Body of pancreas (tissue), 4 donors: ENCODE data around the gene SLC13A4. TPM values are rescaled to one million over a fixed set of nuclear protein-coding genes. Genes with fewer than 3 reads are reported as not detected.

Experiments
- ATAC-seq: fragments of 150-250 bp; one replicate; pipeline ENCODE4 v1.9.1; 2016
- DNase-seq, 4 donors: peaks; one replicate each; pipeline ENCODE4 v3.0.0-alpha.2; 2019
- H3K27ac ChIP-seq, 4 donors: fragments of 200-600 bp; sonication (generic); 1 replicate in 3 of 4; 2 replicates in 1 of 4; pipeline versions ENCODE4 v1.5.1 to v1.6.1; 2016 to 2019; ENCODE audit warnings: mild to moderate bottlenecking in 1 of 4, mixed read lengths in 1 of 4, moderate library complexity in 1 of 4
- H3K27me3 ChIP-seq, 2 donors: fragments of 200-600 bp; sonication (generic); one replicate each; pipeline ENCODE4 v1.6.0; 2016; ENCODE audit warnings: mild to moderate bottlenecking in 1 of 2
- H3K36me3 ChIP-seq, 2 donors: fragments of 200-600 bp; sonication (generic); replicated peaks in 1 of 2; 2 replicates each; pipeline ENCODE4 v1.5.1; 2016; ENCODE audit warnings: low read depth in 2 of 2; ENCODE audit not compliant: insufficient read depth in 1 of 2
- H3K4me1 ChIP-seq: fragments of 200-600 bp; sonication (generic); one replicate; pipeline ENCODE4 v1.6.0; 2016
- H3K4me3 ChIP-seq, 2 donors: fragments of 200-600 bp; sonication (generic); 1 replicate in 1 of 2; 2 replicates in 1 of 2; pipeline ENCODE4 v1.5.1; 2016 to 2019
- H3K9me3 ChIP-seq, 3 donors: fragments of 200-600 bp; sonication (generic); 1 replicate in 2 of 3; 2 replicates in 1 of 3; pipeline ENCODE4 v1.5.1; 2016
- CTCF ChIP-seq, 7 experiments: fragments of 450-650 bp in 4 of 7; fragments of 200-600 bp in 3 of 7; sonication (generic) in 3 of 7; IDR thresholded peaks; one replicate each; pipeline ENCODE4 v1.5.1; 2016 to 2019; ENCODE audit warnings: antibody characterized with exemption in 7 of 7
- POLR2A ChIP-seq, 3 donors: fragments of 450-650 bp; IDR thresholded peaks; one replicate each; pipeline ENCODE4 v1.6.1; 2016; ENCODE audit warnings: antibody characterized with exemption in 3 of 3, mild to moderate bottlenecking in 2 of 3
- WGBS, 2 donors: methylation state at CpG; one replicate each; pipeline ENCODE4 v1.1.5; 2017; 5-methylcytosine and 5-hydroxymethylcytosine counted together
- intact Hi-C: fragments of 100-400 bp; cut with DNase I; formaldehyde crosslinking; loops from one replicate; pipeline ENCODE4 v1.15.1; 2023
- total RNA-seq, 2 donors: library from RNA; depleted of rRNA; stranded (reverse); fragments of >200 nt; gene quantifications; one replicate each; pipeline ENCODE4 v1.1.0, GENCODE V29; 2016

The SLC13A4 gene
- total RNA-seq, 2 donors from 2014 or later, result not detected

- intact Hi-C loops, result no loop called here
- 41 to 47% methylated on average over 6 to 10 of the region's 10 CpGs for WGBS, 2 donors
- DNase-seq, result no peak
- no peaks in the 10 kb centered on the region for H3K36me3 ChIP-seq
- H3K9me3 ChIP-seq, result no peaks in the 10 kb centered on the region
- no peak overlapping the region for H3K4me3 ChIP-seq
- ATAC-seq, result peak; percentile 27
- no peaks in the 10 kb centered on the region for H3K4me1 ChIP-seq
- TF ChIP-seq POLR2A (IDR thresholded peaks at IDR 0.05), result no peak
- TF ChIP-seq CTCF (IDR thresholded peaks at IDR 0.05), result no peak
- no peak overlapping the region for H3K27ac ChIP-seq
- no peaks in the 10 kb centered on the region for H3K27me3 ChIP-seq
These were observed 33.9 kb upstream of the SLC13A4 start for GRCh38 chr7:135761751-135762488.

- WGBS, 2 donors, result 57 to 64% methylated on average over 4 of the region's 4 CpGs
- H3K4me3 ChIP-seq, result no peak overlapping the region
- no peak for DNase-seq
- no peak for TF ChIP-seq CTCF (IDR thresholded peaks at IDR 0.05)
- TF ChIP-seq POLR2A (IDR thresholded peaks at IDR 0.05), result no peak
- H3K27me3 ChIP-seq, result no peaks in the 10 kb centered on the region
- no peaks in the 10 kb centered on the region for H3K4me1 ChIP-seq
- H3K27ac ChIP-seq, result no peak overlapping the region
- ATAC-seq, result no peak
- H3K9me3 ChIP-seq, result no peaks in the 10 kb centered on the region
- no peaks in the 10 kb centered on the region for H3K36me3 ChIP-seq
- intact Hi-C loops, result no loop called here
These were observed 31.5 kb upstream of the SLC13A4 start for GRCh38 chr7:135759532-135759931.

GRCh38 chr7:135758531-135758932, 30.5 kb upstream of the SLC13A4 start:
- peak; percentile 47 for ATAC-seq
- Histone ChIP-seq H3K27me3 (no peaks in the 10 kb centered on the region), H3K36me3 (no peaks in the 10 kb centered on the region), H3K9me3 (no peaks in the 10 kb centered on the region), H3K4me3 (no peak overlapping the region), H3K4me1 (no peaks in the 10 kb centered on the region), H3K27ac (peak overlapping the region in 2 of 4 donors; percentile 6 to 40)
- DNase-seq, result peak in 1 of 4 donors; percentile 34
- 39 to 43% methylated on average over 5 of the region's 5 CpGs for WGBS, 2 donors
- intact Hi-C loops, result no loop called here
- TF ChIP-seq CTCF (IDR thresholded peaks at IDR 0.05), result no peak
- no peak for TF ChIP-seq POLR2A (IDR thresholded peaks at IDR 0.05)

GRCh38 chr7:135757719-135758411, 29.9 kb upstream of the SLC13A4 start:
- Histone ChIP-seq H3K36me3 (no peaks in the 10 kb centered on the region), H3K27me3 (no peaks in the 10 kb centered on the region), H3K9me3 (no peaks in the 10 kb centered on the region), H3K27ac (peak overlapping the region in 1 of 4 donors; percentile 40), H3K4me3 (no peak overlapping the region), H3K4me1 (no peaks in the 10 kb centered on the region)
- ATAC-seq (peak; percentile 47), DNase-seq (peak in 1 of 4 donors; percentile 22)
- intact Hi-C loops, result no loop called here
- 48 to 64% methylated on average over 8 of the region's 8 CpGs for WGBS, 2 donors
- TF ChIP-seq CTCF (IDR thresholded peaks at IDR 0.05) (no peak), POLR2A (IDR thresholded peaks at IDR 0.05) (no peak)
